SK-N-SH treated with all-trans-retinoic acid at 6 μM for 48 hours (cell line): ENCODE data around the gene PCDHA9.
"Not testable (repeated sequence)": the region's sequence is repeated elsewhere in the genome, so short reads cannot be mapped to it uniquely, and the experiment has no call there.

Source experiments
- ATAC-seq: fragments of 200-7000 bp; cut with Tn5 transposase; 3 replicates; pipeline ENCODE4 v1.9.1; 2020; ENCODE audit warnings: mild to moderate bottlenecking, moderate library complexity
- ARNTL ChIP-seq: fragments of 450-650 bp; formaldehyde crosslinking; IDR thresholded peaks from 2 replicates; pipeline ENCODE4 v1.5.0; 2020; ENCODE audit warnings: low read depth, mild to moderate bottlenecking, moderate library complexity, borderline replicate concordance
- BACH2 ChIP-seq: fragments of 250-450 bp; sonication (Bioruptor Pico); IDR thresholded peaks from 2 replicates; pipeline ENCODE4 v1.9.0; 2021; ENCODE audit warnings: mild to moderate bottlenecking, borderline replicate concordance
- CSDC2 ChIP-seq: fragments of 250-450 bp; sonication (Bioruptor Pico); IDR thresholded peaks from 2 replicates; pipeline ENCODE4 v1.5.0; 2020; ENCODE audit warnings: mild to moderate bottlenecking, moderate library complexity
- ESRRG ChIP-seq: fragments of 250-450 bp; sonication (Bioruptor Pico); IDR thresholded peaks from 2 replicates; pipeline ENCODE4 v1.6.1; 2021; ENCODE audit warnings: mild to moderate bottlenecking
- GLIS3 ChIP-seq: fragments of 250-450 bp; sonication (Bioruptor Pico); IDR thresholded peaks from 2 replicates; pipeline ENCODE4 v1.5.0; 2020; ENCODE audit warnings: mild to moderate bottlenecking, moderate library complexity
- ISL1 ChIP-seq: fragments of 250-450 bp; sonication (Bioruptor Pico); IDR thresholded peaks from 2 replicates; pipeline ENCODE4 v2.1.2; 2022; ENCODE audit warnings: mild to moderate bottlenecking, moderate library complexity
- OSR1 ChIP-seq: fragments of 250-450 bp; sonication (Bioruptor Pico); IDR thresholded peaks from 2 replicates; pipeline ENCODE4 v1.8.0; 2022; ENCODE audit warnings: moderate library complexity, mild to moderate bottlenecking, inconsistent platforms
- POU6F1 ChIP-seq: fragments of 250-450 bp; sonication (Bioruptor Pico); IDR thresholded peaks from 2 replicates; pipeline ENCODE4 v1.8.0; 2021; ENCODE audit warnings: low read depth, mild to moderate bottlenecking, moderate library complexity, borderline replicate concordance
- PPARA ChIP-seq: fragments of 250-450 bp; sonication (Bioruptor Pico); IDR thresholded peaks from 2 replicates; pipeline ENCODE4 v1.5.0; 2020; ENCODE audit warnings: mild to moderate bottlenecking, borderline replicate concordance
- RARB ChIP-seq: fragments of 250-450 bp; sonication (Bioruptor Pico); IDR thresholded peaks from 2 replicates; pipeline ENCODE4 v1.8.0; 2021; ENCODE audit warnings: mild to moderate bottlenecking, moderate library complexity
- SNAI2 ChIP-seq: fragments of 250-450 bp; sonication (Bioruptor Pico); IDR thresholded peaks from 2 replicates; pipeline ENCODE4 v1.5.0; 2020; ENCODE audit warnings: mild to moderate bottlenecking, moderate library complexity
- TCF4 ChIP-seq: fragments of 250-450 bp; sonication (Bioruptor Pico); IDR thresholded peaks from 2 replicates; pipeline ENCODE4 v1.8.0; 2021; ENCODE audit warnings: mild to moderate bottlenecking, moderate library complexity, borderline replicate concordance
- ZC3H10 ChIP-seq: fragments of 250-450 bp; sonication (Bioruptor Pico); IDR thresholded peaks from 2 replicates; pipeline ENCODE4 v1.5.1; 2021; ENCODE audit warnings: mild to moderate bottlenecking, moderate library complexity
- ZFP3 ChIP-seq: fragments of 250-450 bp; sonication (Bioruptor Pico); IDR thresholded peaks from 2 replicates; pipeline ENCODE4 v1.5.0; 2020; ENCODE audit warnings: mild to moderate bottlenecking, moderate library complexity
- ZFP30 ChIP-seq: fragments of 450-650 bp; formaldehyde crosslinking; IDR thresholded peaks from 2 replicates; pipeline ENCODE4 v1.5.0; 2022; ENCODE audit warnings: mild to moderate bottlenecking, moderate library complexity
- ZNF8 ChIP-seq: fragments of 450-650 bp; formaldehyde crosslinking; IDR thresholded peaks from 2 replicates; pipeline ENCODE4 v1.5.0; 2020; ENCODE audit warnings: mild to moderate bottlenecking, moderate library complexity
- TF ChIP-seq, protein P1 (sequence below): fragments of 250-450 bp; sonication (Bioruptor Pico); IDR thresholded peaks from 2 replicates; pipeline ENCODE4 v1.8.0; 2020; ENCODE audit warnings: mild to moderate bottlenecking, moderate library complexity, borderline replicate concordance
- TF ChIP-seq, protein P2 (sequence below): fragments of 250-450 bp; sonication (Bioruptor Pico); IDR thresholded peaks from 2 replicates; pipeline ENCODE4 v1.5.1; 2021; ENCODE audit warnings: mild to moderate bottlenecking, moderate library complexity
- TF ChIP-seq, protein P3 (sequence below): fragments of 250-450 bp; sonication (Bioruptor Pico); IDR thresholded peaks from 2 replicates; pipeline ENCODE4 v1.5.1; 2020; ENCODE audit warnings: low read depth, mild to moderate bottlenecking, moderate library complexity

Gene PCDHA9

GRCh38 chr5:140840978-140841962 is 6.9 kb upstream of the PCDHA9 start, which contains the start of gene PCDHA8 (continued):
- TF ChIP-seq, protein P1, sequence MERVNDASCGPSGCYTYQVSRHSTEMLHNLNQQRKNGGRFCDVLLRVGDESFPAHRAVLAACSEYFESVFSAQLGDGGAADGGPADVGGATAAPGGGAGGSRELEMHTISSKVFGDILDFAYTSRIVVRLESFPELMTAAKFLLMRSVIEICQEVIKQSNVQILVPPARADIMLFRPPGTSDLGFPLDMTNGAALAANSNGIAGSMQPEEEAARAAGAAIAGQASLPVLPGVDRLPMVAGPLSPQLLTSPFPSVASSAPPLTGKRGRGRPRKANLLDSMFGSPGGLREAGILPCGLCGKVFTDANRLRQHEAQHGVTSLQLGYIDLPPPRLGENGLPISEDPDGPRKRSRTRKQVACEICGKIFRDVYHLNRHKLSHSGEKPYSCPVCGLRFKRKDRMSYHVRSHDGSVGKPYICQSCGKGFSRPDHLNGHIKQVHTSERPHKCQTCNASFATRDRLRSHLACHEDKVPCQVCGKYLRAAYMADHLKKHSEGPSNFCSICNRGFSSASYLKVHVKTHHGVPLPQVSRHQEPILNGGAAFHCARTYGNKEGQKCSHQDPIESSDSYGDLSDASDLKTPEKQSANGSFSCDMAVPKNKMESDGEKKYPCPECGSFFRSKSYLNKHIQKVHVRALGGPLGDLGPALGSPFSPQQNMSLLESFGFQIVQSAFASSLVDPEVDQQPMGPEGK (CRISPR knock-in tag): no peak
- TF ChIP-seq PPARA: no peak
- TF ChIP-seq ZNF8 (CRISPR knock-in tag): no peak
- no peak for TF ChIP-seq OSR1
- TF ChIP-seq, protein P2, sequence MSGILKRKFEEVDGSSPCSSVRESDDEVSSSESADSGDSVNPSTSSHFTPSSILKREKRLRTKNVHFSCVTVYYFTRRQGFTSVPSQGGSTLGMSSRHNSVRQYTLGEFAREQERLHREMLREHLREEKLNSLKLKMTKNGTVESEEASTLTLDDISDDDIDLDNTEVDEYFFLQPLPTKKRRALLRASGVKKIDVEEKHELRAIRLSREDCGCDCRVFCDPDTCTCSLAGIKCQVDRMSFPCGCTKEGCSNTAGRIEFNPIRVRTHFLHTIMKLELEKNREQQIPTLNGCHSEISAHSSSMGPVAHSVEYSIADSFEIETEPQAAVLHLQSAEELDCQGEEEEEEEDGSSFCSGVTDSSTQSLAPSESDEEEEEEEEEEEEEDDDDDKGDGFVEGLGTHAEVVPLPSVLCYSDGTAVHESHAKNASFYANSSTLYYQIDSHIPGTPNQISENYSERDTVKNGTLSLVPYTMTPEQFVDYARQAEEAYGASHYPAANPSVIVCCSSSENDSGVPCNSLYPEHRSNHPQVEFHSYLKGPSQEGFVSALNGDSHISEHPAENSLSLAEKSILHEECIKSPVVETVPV (CRISPR knock-in tag): no peak
- no peak for TF ChIP-seq SNAI2
- TF ChIP-seq ARNTL: no peak
- TF ChIP-seq BACH2 (CRISPR knock-in tag): no peak
- no peak for TF ChIP-seq ISL1
- TF ChIP-seq, all 23 proteins: peak for 0

DNA sequence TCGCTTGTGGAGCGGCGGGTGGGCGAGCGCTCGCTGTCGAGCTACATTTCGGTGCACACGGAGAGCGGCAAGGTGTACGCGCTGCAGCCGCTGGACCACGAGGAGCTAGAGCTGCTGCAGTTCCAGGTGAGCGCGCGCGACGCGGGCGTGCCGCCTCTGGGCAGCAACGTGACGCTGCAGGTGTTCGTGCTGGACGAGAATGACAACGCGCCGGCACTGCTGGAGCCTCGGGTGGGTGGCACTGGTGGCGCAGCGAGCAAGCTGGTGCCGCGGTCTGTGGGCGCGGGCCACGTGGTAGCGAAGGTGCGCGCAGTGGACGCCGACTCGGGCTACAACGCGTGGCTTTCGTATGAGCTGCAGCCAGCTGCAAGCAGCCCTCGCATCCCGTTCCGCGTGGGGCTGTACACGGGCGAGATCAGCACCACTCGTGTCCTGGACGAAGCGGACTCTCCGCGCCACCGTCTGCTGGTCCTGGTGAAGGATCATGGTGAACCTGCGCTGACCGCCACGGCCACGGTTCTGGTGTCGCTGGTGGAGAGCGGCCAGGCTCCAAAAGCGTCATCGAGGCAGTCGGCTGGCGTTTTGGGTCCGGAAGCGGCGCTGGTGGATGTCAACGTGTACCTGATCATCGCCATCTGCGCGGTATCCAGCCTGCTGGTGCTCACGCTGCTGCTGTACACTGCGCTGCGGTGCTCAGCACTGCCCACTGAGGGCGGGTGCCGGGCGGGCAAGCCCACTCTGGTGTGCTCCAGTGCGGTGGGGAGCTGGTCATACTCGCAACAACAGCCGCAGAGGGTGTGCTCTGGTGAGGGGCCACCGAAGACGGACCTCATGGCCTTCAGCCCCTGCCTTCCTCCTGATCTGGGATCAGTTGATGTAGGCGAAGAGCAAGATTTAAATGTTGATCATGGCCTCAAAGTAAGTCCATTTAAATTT is 5.1 kb upstream of the PCDHA9 start:
- TF ChIP-seq GLIS3 (CRISPR knock-in tag) (no peak), ZFP3 (CRISPR knock-in tag) (no peak), ISL1 (no peak)
- TF ChIP-seq, protein P3, sequence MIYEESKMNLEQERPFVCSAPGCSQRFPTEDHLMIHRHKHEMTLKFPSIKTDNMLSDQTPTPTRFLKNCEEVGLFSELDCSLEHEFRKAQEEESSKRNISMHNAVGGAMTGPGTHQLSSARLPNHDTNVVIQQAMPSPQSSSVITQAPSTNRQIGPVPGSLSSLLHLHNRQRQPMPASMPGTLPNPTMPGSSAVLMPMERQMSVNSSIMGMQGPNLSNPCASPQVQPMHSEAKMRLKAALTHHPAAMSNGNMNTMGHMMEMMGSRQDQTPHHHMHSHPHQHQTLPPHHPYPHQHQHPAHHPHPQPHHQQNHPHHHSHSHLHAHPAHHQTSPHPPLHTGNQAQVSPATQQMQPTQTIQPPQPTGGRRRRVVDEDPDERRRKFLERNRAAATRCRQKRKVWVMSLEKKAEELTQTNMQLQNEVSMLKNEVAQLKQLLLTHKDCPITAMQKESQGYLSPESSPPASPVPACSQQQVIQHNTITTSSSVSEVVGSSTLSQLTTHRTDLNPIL (CRISPR knock-in tag): no peak
- ATAC-seq: no peak

GRCh38 chr5:140849831-140850634 is 1.9 kb downstream of the PCDHA9 start:
- not testable (repeated sequence) for ATAC-seq

- no peak for ATAC-seq
- TF ChIP-seq TCF4 (CRISPR knock-in tag): no peak
- TF ChIP-seq ZNF8 (CRISPR knock-in tag): no peak
- TF ChIP-seq, protein P3 (CRISPR knock-in tag): no peak
- TF ChIP-seq BACH2 (CRISPR knock-in tag): no peak
- TF ChIP-seq RARB (CRISPR knock-in tag): no peak
- no peak for TF ChIP-seq ZFP30 (CRISPR knock-in tag)
- TF ChIP-seq CSDC2: no peak
- TF ChIP-seq ZC3H10 (CRISPR knock-in tag): no peak
- no peak for TF ChIP-seq PPARA
- TF ChIP-seq ISL1: no peak
- TF ChIP-seq POU6F1 (CRISPR knock-in tag): no peak
- TF ChIP-seq ZFP3 (CRISPR knock-in tag): no peak
- no peak for TF ChIP-seq ARNTL
- TF ChIP-seq OSR1: no peak
- TF ChIP-seq, protein P2 (CRISPR knock-in tag): no peak
- TF ChIP-seq ESRRG (CRISPR knock-in tag): no peak
Measured at GRCh38 chr5:140855772-140856674, 7.8 kb downstream of the PCDHA9 start, which contains the start of gene PCDHA10. Gene PCDHA10, plus strand, starts transcription at chr5:140855897. Its CDS starts 152 bp downstream, at chr5:140856049.
